ENCODE data around the gene ARPC2.
A peak's percentile ranks its signal among the peaks of the same experiment; 100 is the strongest.

The ARPC2 gene

DNA sequence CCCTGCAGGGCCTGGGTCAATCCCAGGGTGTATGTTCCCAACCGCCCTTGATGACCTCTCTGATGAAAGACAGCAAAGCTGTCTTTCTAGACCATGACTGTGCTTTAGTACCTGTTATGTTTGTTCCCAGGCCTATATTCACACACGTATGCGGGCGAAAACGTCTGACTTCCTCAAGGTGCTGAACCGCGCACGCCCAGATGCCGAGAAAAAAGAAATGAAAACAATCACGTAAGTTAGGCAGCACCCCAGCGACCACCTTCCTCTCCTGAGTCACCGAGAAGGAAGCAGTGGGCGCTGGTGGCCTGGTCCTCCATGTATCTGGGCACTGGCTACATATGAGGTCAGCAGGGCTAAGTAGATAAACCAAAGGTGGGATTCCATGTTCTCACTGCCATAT lies 32.7 kb downstream of the ARPC2 start:
- TF ChIP-seq NFRKB (IDR thresholded peaks at IDR 0.05), result no peak
- TF ChIP-seq L3MBTL2 (conservative IDR thresholded peaks at IDR 0.05), result no peak
- no peak for TF ChIP-seq SP1 (IDR thresholded peaks at IDR 0.05)
- TF ChIP-seq LEF1 (IDR thresholded peaks at IDR 0.05; ENCODE audit: borderline replicate concordance), result no peak
- TF ChIP-seq FOXK2 (IDR thresholded peaks at IDR 0.05), result no peak
- TF ChIP-seq ZNF384 (IDR thresholded peaks at IDR 0.05), result no peak
- no peak for TF ChIP-seq FOXA1 (IDR thresholded peaks at IDR 0.05)
- TF ChIP-seq, protein P1, sequence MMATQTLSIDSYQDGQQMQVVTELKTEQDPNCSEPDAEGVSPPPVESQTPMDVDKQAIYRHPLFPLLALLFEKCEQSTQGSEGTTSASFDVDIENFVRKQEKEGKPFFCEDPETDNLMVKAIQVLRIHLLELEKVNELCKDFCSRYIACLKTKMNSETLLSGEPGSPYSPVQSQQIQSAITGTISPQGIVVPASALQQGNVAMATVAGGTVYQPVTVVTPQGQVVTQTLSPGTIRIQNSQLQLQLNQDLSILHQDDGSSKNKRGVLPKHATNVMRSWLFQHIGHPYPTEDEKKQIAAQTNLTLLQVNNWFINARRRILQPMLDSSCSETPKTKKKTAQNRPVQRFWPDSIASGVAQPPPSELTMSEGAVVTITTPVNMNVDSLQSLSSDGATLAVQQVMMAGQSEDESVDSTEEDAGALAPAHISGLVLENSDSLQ (IDR thresholded peaks at IDR 0.05), result no peak
- no peak for TF ChIP-seq ARNT (IDR thresholded peaks at IDR 0.05)
- TF ChIP-seq SUZ12 (IDR thresholded peaks at IDR 0.05), result no peak
- TF ChIP-seq FOXM1 (IDR thresholded peaks at IDR 0.05; ENCODE audit: borderline replicate concordance), result no peak
- TF ChIP-seq BHLHE40 (IDR thresholded peaks at IDR 0.05; ENCODE audit: borderline replicate concordance), result no peak
- POLR2A ChIA-PET, result no interaction called here
- CTCF ChIA-PET, result no interaction called here
- DNase-seq (ENCODE audit: extremely low spot score), result no peak

DNA sequence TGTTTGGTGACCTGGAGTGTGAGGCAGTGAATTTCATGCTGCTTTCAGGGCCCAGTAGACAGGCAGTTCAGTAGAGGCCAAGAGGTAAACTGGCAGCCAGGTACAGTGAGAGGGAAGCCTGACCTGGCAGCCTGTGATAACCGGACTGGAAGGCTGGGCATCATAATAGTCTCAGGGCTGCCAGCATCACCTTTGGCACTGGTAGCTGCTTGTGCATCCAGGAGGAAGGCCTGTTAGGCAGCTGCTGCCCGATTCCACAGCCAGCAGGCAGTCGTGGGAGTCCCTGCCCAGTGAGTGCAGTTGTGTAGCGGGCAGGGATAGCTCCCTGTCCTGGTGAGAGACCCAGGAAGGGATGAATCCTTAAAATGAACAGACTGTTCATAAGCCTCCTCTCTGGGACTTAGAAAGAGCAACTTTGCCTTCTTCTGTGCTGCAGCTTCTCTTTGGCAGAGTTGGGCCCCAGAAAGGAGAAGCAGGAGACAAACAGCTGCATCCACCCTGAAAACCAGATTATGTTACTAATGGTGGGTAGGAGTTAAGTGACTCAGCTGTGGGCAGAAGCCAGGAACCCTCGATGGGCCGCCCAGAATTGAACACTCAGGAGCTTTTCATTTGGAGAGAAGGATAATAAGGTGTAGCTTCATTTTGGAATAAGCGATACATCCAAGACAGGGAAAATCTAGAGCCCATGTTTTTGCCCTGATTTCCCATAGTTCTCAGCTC lies 35.7 kb downstream of the ARPC2 start:
- no peak for TF ChIP-seq TARDBP (IDR thresholded peaks at IDR 0.05)
- TF ChIP-seq L3MBTL2 (conservative IDR thresholded peaks at IDR 0.05), result no peak
- TF ChIP-seq HDGF (IDR thresholded peaks at IDR 0.05; ENCODE audit: borderline replicate concordance), result no peak
- DNase-seq (ENCODE audit: extremely low spot score), result no peak
- ChIA-PET POLR2A (interaction anchor here (0.8 to 1.2 kb wide), 2 partner anchors 13 to 14 kb away, joined by 3 to 4 read pairs; no protein-coding TSS in a partner anchor), CTCF (interaction anchor here (0.9 kb wide), 1 partner anchor 23 kb away, joined by 4 read pairs; no protein-coding TSS in a partner anchor)

DNA sequence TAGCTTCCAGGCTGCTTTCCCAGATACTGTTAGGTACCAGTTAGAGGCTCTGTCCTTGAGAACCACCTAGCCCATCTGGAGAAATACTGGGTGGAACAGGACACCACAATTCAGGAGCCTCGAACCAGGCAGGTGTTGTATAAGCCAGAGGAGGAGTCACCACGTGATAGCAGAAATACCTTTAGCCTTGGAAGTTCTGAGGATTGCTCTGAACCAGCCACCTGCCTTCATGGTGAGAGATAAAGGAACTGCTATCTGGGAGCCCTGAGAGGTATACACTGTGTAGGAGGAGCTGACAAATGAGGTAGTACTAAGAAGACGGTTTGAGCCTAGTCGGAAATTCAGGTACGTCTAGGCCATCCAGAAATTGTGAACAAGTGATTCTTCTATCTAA lies 36.2 kb downstream of the ARPC2 start:
- ChIA-PET POLR2A (interaction anchor here (0.7 kb wide), 1 partner anchor 17 kb away, joined by 3 read pairs; the partner anchor contains the start of genes AAMP and PNKD), CTCF (interaction anchor here (0.9 kb wide), 1 partner anchor 23 kb away, joined by 4 read pairs; no protein-coding TSS in a partner anchor)
- no peak for DNase-seq (ENCODE audit: extremely low spot score)
- TF ChIP-seq CTBP1 (IDR thresholded peaks at IDR 0.05; ENCODE audit: borderline replicate concordance), result no peak
- TF ChIP-seq FOXA1 (IDR thresholded peaks at IDR 0.05), result no peak
- TF ChIP-seq, protein P1 (IDR thresholded peaks at IDR 0.05), result no peak
- no peak for TF ChIP-seq ELF4 (IDR thresholded peaks at IDR 0.05)
- TF ChIP-seq NFRKB (IDR thresholded peaks at IDR 0.05), result no peak
- no peak for TF ChIP-seq TARDBP (IDR thresholded peaks at IDR 0.05)

DNA sequence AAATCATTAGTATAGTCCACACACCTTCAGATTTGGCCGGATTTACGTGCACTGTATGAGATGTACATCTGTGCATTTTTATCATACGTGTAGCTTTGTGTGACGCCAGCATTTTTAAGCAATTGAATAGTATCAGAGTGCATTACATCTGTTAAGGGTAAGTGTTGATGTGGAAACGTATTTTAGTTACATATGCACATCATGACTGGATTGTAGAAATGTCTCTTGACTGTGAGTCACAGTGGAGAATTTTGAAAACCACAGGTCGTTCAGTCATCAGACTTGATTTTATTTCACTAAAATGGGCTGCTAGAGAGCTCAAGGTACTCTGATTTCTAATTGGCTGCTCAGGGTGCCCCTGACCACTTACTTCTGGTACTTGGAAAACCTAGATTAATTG lies 38.5 kb downstream of the ARPC2 start:
- no peak for DNase-seq (ENCODE audit: extremely low spot score)
- ChIA-PET POLR2A (interaction anchor here (2.2 kb wide), 1 partner anchor 15 kb away, joined by 11 read pairs; the partner anchor contains the start of genes AAMP and PNKD), CTCF (interaction anchor here (0.7 kb wide), 1 partner anchor 15 kb away, joined by 4 read pairs; the partner anchor contains the start of genes AAMP and PNKD)
- no peak for TF ChIP-seq CTBP1 (IDR thresholded peaks at IDR 0.05; ENCODE audit: borderline replicate concordance)

DNA sequence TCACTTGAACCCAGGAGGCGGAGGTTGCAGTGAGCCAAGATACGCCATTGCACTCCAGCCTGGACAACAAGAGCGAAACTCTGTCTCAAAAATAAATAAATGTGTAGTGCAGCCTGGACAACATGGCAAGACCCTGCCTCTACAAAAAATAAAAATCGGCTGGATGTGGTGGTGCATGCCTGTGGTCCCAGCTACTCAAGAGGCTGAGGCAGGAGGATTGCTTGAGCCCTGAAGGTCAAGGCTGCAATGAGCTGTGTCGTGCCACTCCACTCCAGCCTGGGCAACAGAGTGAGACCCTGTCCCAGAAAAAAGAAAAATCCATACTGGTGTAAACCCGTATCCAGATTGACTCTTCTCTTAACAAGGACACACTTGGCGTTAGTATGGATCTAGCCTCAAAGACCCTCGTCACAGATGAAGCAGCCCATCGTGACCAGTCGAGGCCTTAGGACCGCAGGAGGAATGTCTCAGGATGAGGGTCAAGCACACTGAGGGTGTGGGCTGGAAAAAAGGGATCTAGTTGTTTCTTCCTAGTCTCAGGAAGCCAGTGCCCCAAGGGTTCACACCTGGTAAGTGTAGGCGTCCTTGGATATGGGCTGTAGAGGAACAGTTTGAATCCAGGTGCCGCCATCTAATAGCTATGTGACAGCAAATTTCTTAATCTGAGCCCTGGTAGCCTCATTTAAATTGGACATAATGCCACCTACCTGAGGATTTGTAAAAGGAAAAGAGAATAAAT lies 39.8 kb downstream of the ARPC2 start:
- CTCF ChIA-PET, result interaction anchor here (0.6 to 1.4 kb wide), 6 partner anchors 10 to 305 kb away, joined by 3 to 5 read pairs (median 4); no protein-coding TSS in a partner anchor
- no peak for DNase-seq (ENCODE audit: extremely low spot score)
- TF ChIP-seq ELF4 (IDR thresholded peaks at IDR 0.05) (no peak), FOXM1 (IDR thresholded peaks at IDR 0.05; ENCODE audit: borderline replicate concordance) (no peak), HDGF (IDR thresholded peaks at IDR 0.05; ENCODE audit: borderline replicate concordance) (no peak), ZNF384 (IDR thresholded peaks at IDR 0.05) (no peak), LEF1 (IDR thresholded peaks at IDR 0.05; ENCODE audit: borderline replicate concordance) (no peak), FOXA1 (IDR thresholded peaks at IDR 0.05) (no peak), NFRKB (IDR thresholded peaks at IDR 0.05) (no peak), CTBP1 (IDR thresholded peaks at IDR 0.05; ENCODE audit: borderline replicate concordance) (no peak), FOXK2 (IDR thresholded peaks at IDR 0.05) (no peak)
- TF ChIP-seq, protein P1 (IDR thresholded peaks at IDR 0.05), result no peak
- POLR2A ChIA-PET, result no interaction called here

DNA sequence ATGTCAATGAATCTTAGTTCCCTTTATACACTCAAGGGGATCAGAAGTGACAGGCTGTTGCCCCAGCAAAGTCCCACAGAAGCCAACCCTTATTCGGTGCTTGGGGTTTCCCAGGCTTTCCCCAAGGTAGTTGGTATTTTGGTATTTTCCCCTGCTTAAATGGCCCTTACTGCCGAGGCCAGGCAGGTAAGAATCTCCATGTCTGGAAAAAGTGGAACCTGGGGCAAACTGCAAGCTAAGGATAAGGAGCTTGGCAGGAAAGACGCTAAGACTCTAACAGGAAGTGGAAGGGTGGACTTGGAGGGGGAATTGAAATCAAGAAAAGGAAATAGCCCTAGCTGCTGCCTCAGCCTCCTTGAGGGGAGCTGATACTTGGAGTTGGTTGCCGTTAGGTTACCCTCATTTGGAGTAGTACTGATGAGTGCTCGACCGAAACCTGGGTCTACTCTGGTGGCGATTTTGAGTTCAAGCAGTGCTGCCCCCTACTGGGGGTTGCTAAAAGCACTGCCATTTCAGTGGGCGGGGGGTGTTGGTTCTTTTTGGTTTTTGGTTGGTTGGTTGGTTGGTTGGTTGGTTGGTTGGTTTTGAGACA lies 40.5 kb downstream of the ARPC2 start:
- no peak for TF ChIP-seq FOXA1 (IDR thresholded peaks at IDR 0.05)
- TF ChIP-seq BHLHE40 (IDR thresholded peaks at IDR 0.05; ENCODE audit: borderline replicate concordance), result no peak
- TF ChIP-seq FOXM1 (IDR thresholded peaks at IDR 0.05; ENCODE audit: borderline replicate concordance), result no peak
- TF ChIP-seq FOXK2 (IDR thresholded peaks at IDR 0.05), result no peak
- TF ChIP-seq TARDBP (IDR thresholded peaks at IDR 0.05), result no peak
- TF ChIP-seq SP1 (IDR thresholded peaks at IDR 0.05), result no peak
- TF ChIP-seq L3MBTL2 (conservative IDR thresholded peaks at IDR 0.05), result no peak
- TF ChIP-seq CTBP1 (IDR thresholded peaks at IDR 0.05; ENCODE audit: borderline replicate concordance), result no peak
- no peak for TF ChIP-seq HDGF (IDR thresholded peaks at IDR 0.05; ENCODE audit: borderline replicate concordance)
- no peak for TF ChIP-seq NFRKB (IDR thresholded peaks at IDR 0.05)
- TF ChIP-seq ARNT (IDR thresholded peaks at IDR 0.05), result no peak
- no peak for TF ChIP-seq SUZ12 (IDR thresholded peaks at IDR 0.05)
- TF ChIP-seq ELF4 (IDR thresholded peaks at IDR 0.05), result no peak
- TF ChIP-seq, protein P1 (IDR thresholded peaks at IDR 0.05), result no peak
- no peak for TF ChIP-seq ZNF384 (IDR thresholded peaks at IDR 0.05)
- TF ChIP-seq LEF1 (IDR thresholded peaks at IDR 0.05; ENCODE audit: borderline replicate concordance), result no peak
- DNase-seq (ENCODE audit: extremely low spot score), result peak; percentile 72

More for the DNA sequence above, 40.5 kb downstream of the ARPC2 start:
- CTCF ChIA-PET, result interaction anchor here (0.6 to 1.4 kb wide), 7 partner anchors 11 to 304 kb away, joined by 3 to 5 read pairs (median 4); no protein-coding TSS in a partner anchor
- POLR2A ChIA-PET, result no interaction called here

Data from HEK293T (cell line).